Thymus (tissue), 11 donors: ENCODE results near the gene TMEM184B. TPM values are rescaled to one million over a fixed set of nuclear protein-coding genes. Genes with fewer than 3 reads are reported as not detected.

Experiments
- DNase-seq, 9 donors: peaks; one replicate each; pipeline ENCODE4 v3.0.0-alpha.2; 2013; ENCODE audit warnings: low spot score in 9 of 9, low read depth in 6 of 9, missing footprints in 1 of 9
- H3K27ac ChIP-seq, 2 donors: one replicate each; pipeline ENCODE4 v1.5.1; 2013; ENCODE audit warnings: control low read depth in 1 of 2, low read depth in 1 of 2, low read length in 1 of 2, mild to moderate bottlenecking in 1 of 2, moderate library complexity in 1 of 2
- H3K27me3 ChIP-seq, 2 donors: one replicate each; pipeline ENCODE4 v1.5.1; 2013; ENCODE audit warnings: low read length in 1 of 2; ENCODE audit not compliant: control insufficient read depth in 2 of 2, insufficient read depth in 1 of 2
- H3K36me3 ChIP-seq, 2 donors: one replicate each; pipeline ENCODE4 v1.5.1; 2013; ENCODE audit warnings: low read length in 1 of 2, mild to moderate bottlenecking in 1 of 2, moderate library complexity in 1 of 2; ENCODE audit not compliant: control insufficient read depth in 2 of 2, insufficient read depth in 2 of 2
- H3K4me1 ChIP-seq, 2 donors: one replicate each; pipeline ENCODE4 v1.5.1; 2013; ENCODE audit warnings: low read length in 2 of 2; ENCODE audit not compliant: control insufficient read depth in 2 of 2, insufficient read depth in 2 of 2
- H3K4me3 ChIP-seq, 2 donors: one replicate each; pipeline ENCODE4 v1.5.1; 2013; ENCODE audit warnings: low read length in 2 of 2, control low read depth in 1 of 2, mild to moderate bottlenecking in 1 of 2
- H3K9me3 ChIP-seq, 2 donors: one replicate each; pipeline ENCODE4 v1.5.1; 2013; ENCODE audit warnings: low read length in 1 of 2, mild to moderate bottlenecking in 1 of 2; ENCODE audit not compliant: control insufficient read depth in 2 of 2, insufficient read depth in 1 of 2
- WGBS: extraction: QIAGEN DNeasy Blood & Tissue Kit; methylation state at CpG from one replicate; pipeline ENCODE4 v1.1.7; 2013; 5-methylcytosine and 5-hydroxymethylcytosine counted together
- polyA plus RNA-seq: library from polyadenylated mRNA; stranded (reverse); fragments of 200-250 nt; gene quantifications from one replicate; pipeline ENCODE4 v1.2.3, GENCODE V29; 2013
- total RNA-seq: library from RNA; stranded (reverse); fragments of 120-200 nt; gene quantifications from one replicate; pipeline ENCODE4 v1.2.4, GENCODE V29; 2013
- donor health status: healthy.

The TMEM184B gene
- total and polyA plus RNA-seq, 2 donors: 2.7 to 11.2 TPM

- no peak overlapping the region for H3K4me3 ChIP-seq
- DNase-seq: no peak
- H3K36me3 ChIP-seq: peaks cover 3 to 13% of the 10 kb centered on the region in 2 donors
- peaks cover 3 to 23% of the 10 kb centered on the region in 2 donors for H3K4me1 ChIP-seq
- 99% methylated on average over 4 of the region's 4 CpGs for WGBS
- H3K9me3 ChIP-seq: peaks cover 0 to 5% of the 10 kb centered on the region in 2 donors
- H3K27ac ChIP-seq: no peak overlapping the region
- H3K27me3 ChIP-seq: no peaks in the 10 kb centered on the region
Measured at GRCh38 chr22:38173641-38173906, 99.2 kb downstream of the TMEM184B start.

- H3K27ac ChIP-seq: no peak overlapping the region
- WGBS: 65% methylated on average over 16 of the region's 16 CpGs
- no peak for DNase-seq
Measured at GRCh38 chr22:38172832-38173640, 99.8 kb downstream of the TMEM184B start.

GRCh38 chr22:38171927-38172831 lies 100.6 kb downstream of the TMEM184B start:
- Histone ChIP-seq H3K27me3 (no peaks in the 10 kb centered on the region), H3K4me1 (peaks cover 3 to 22% of the 10 kb centered on the region in 2 donors), H3K9me3 (peaks cover 0 to 5% of the 10 kb centered on the region in 2 donors), H3K36me3 (peaks cover 15 to 22% of the 10 kb centered on the region in 2 donors), H3K4me3 (no peak overlapping the region), H3K27ac (peak overlapping the region in 1 of 2 donors; percentile 12)
- no peak for DNase-seq
- WGBS: 86% methylated on average over 16 of the region's 16 CpGs

More at GRCh38 chr22:38172832-38173640, 99.8 kb downstream of the TMEM184B start:
- H3K4me3 ChIP-seq: no peak overlapping the region
- peaks cover 6 to 15% of the 10 kb centered on the region in 2 donors for H3K36me3 ChIP-seq
- no peaks in the 10 kb centered on the region for H3K27me3 ChIP-seq
- peaks cover 0 to 5% of the 10 kb centered on the region in 2 donors for H3K9me3 ChIP-seq
- peaks cover 3 to 23% of the 10 kb centered on the region in 2 donors for H3K4me1 ChIP-seq

- Histone ChIP-seq H3K27ac (no peak overlapping the region), H3K36me3 (peaks cover 21 to 27% of the 10 kb centered on the region in 2 donors), H3K4me3 (no peak overlapping the region), H3K4me1 (peaks cover 0 to 5% of the 10 kb centered on the region in 2 donors), H3K27me3 (no peaks in the 10 kb centered on the region), H3K9me3 (no peaks in the 10 kb centered on the region)
- no peak for DNase-seq
- 98% methylated on average over 5 of the region's 5 CpGs for WGBS
Measured at GRCh38 chr22:38170469-38170868, 102.3 kb downstream of the TMEM184B start.

Other genes with a start within 250 kb of the TMEM184B start
- 11.2 TPM for gene PICK1, start 215.6 kb downstream of the TMEM184B start, total RNA-seq
- 24.1 TPM for gene PICK1, start 215.6 kb downstream of the TMEM184B start, polyA plus RNA-seq
- 1.3 TPM for gene SLC16A8, start 188.8 kb downstream of the TMEM184B start, total RNA-seq
- 1.1 TPM for gene SLC16A8, start 188.8 kb downstream of the TMEM184B start, polyA plus RNA-seq
- 0.33 TPM for gene BAIAP2L2, start 162.3 kb downstream of the TMEM184B start, total RNA-seq
- 3.5 TPM for gene BAIAP2L2, start 162.3 kb downstream of the TMEM184B start, polyA plus RNA-seq
- 25.6 TPM for gene PLA2G6, start 91.2 kb downstream of the TMEM184B start, total RNA-seq
- gene PLA2G6, start 91.2 kb downstream of the TMEM184B start, polyA plus RNA-seq: 103 TPM
- gene MAFF, start 71.0 kb downstream of the TMEM184B start, total RNA-seq: 3.4 TPM
- 13.0 TPM for gene MAFF, start 71.0 kb downstream of the TMEM184B start, polyA plus RNA-seq
- gene CSNK1E, start 44.4 kb upstream of the TMEM184B start, total RNA-seq: 33.9 TPM
- 81.3 TPM for gene CSNK1E, start 44.4 kb upstream of the TMEM184B start, polyA plus RNA-seq
- 0.66 TPM for gene KCNJ4, start 182.2 kb upstream of the TMEM184B start, total RNA-seq
- 0.32 TPM for gene KCNJ4, start 182.2 kb upstream of the TMEM184B start, polyA plus RNA-seq
- 2.3 TPM for gene KDELR3, start 195.1 kb upstream of the TMEM184B start, total RNA-seq
- 1.9 TPM for gene KDELR3, start 195.1 kb upstream of the TMEM184B start, polyA plus RNA-seq
- gene DDX17, start 233.3 kb upstream of the TMEM184B start, total RNA-seq: 402 TPM
- gene DDX17, start 233.3 kb upstream of the TMEM184B start, polyA plus RNA-seq: 325 TPM